ENCODE data around the gene CCDC196. TPM values are rescaled to one million over a fixed set of nuclear protein-coding genes. Genes with fewer than 3 reads are reported as not detected.

The CCDC196 gene
- total RNA-seq, 1 donor from 2014 or later: not detected

DNA sequence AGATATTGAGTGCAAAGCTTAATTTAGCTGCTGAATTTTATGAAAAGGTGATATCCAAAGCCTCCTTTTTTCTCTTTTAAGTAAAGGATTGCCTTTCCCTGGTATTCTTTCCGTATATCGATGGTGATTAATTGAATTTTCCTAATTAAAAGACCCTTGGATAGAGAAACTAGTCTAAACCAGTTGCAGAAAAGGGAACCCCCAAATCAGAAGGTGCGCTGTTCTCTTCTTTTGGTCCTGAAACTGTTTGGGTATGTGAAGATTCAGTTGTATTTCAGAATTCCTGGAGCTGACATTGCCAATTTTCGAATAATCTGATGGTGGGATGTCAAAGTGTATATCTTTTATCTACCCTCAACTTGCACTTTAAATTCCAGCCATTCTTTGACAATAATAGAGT, 23.7 kb downstream of the CCDC196 start:
- TF ChIP-seq, protein P1, sequence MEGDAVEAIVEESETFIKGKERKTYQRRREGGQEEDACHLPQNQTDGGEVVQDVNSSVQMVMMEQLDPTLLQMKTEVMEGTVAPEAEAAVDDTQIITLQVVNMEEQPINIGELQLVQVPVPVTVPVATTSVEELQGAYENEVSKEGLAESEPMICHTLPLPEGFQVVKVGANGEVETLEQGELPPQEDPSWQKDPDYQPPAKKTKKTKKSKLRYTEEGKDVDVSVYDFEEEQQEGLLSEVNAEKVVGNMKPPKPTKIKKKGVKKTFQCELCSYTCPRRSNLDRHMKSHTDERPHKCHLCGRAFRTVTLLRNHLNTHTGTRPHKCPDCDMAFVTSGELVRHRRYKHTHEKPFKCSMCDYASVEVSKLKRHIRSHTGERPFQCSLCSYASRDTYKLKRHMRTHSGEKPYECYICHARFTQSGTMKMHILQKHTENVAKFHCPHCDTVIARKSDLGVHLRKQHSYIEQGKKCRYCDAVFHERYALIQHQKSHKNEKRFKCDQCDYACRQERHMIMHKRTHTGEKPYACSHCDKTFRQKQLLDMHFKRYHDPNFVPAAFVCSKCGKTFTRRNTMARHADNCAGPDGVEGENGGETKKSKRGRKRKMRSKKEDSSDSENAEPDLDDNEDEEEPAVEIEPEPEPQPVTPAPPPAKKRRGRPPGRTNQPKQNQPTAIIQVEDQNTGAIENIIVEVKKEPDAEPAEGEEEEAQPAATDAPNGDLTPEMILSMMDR (conservative IDR thresholded peaks at IDR 0.05): no peak
- Mint-ChIP-seq H3K27ac (no peak overlapping the region), H3K4me3 (peak overlapping the region; percentile 89), H3K36me3 (peaks cover 4% of the 10 kb centered on the region), H3K4me1 (ENCODE audit: unreplicated experiment) (peaks cover 20% of the 10 kb centered on the region), H3K9me3 (no peaks in the 10 kb centered on the region), H3K27me3 (peaks cover 19% of the 10 kb centered on the region)
- DNase-seq (ENCODE audit: extremely low spot score, unreplicated experiment): no peak

DNA sequence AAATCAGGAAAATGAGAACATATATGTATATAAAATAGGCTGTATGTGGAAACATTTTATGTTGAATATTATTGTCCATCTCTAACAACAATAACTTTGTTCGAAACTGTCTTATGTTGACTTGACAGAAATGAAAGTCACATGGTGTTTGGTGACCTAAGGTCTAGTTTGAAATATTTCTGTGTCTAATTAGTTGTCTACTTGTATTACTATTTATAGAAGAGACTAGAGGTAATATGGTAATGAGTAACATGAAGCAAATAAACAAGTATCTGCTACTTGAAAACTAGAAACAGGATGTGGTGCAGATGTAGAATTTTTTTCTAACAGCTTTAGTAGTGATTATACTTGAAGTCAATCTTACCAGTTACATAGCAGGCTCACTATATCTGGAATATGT, 25.7 kb downstream of the CCDC196 start:
- TF ChIP-seq, protein P1 (conservative IDR thresholded peaks at IDR 0.05): no peak
- Mint-ChIP-seq H3K4me1 (ENCODE audit: unreplicated experiment) (peaks cover 19% of the 10 kb centered on the region), H3K4me3 (no peak overlapping the region), H3K9me3 (no peaks in the 10 kb centered on the region), H3K27me3 (peaks cover 19% of the 10 kb centered on the region), H3K36me3 (peaks cover 4% of the 10 kb centered on the region), H3K27ac (no peak overlapping the region)
- no peak for DNase-seq (ENCODE audit: extremely low spot score, unreplicated experiment)

DNA sequence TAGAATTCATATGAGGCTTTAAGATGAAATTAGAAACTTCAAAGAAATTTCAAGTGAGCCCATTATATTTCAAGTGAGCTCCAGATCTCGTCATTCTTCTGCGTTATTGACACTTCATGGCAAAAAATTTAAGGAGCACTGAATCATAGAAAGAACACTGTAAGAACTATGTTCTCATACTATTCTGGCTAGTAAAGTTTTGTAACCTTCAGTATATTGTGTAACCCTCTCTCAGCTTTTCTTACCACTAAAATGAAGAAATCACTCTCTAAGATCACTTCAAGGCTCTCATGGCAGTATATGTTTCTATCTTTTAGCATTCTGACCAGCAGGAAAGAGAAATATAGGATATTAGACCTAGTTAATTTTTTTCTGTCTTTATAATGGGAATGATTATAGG, 28.0 kb downstream of the CCDC196 start:
- H3K27me3 Mint-ChIP-seq: peaks cover 19% of the 10 kb centered on the region
- H3K4me3 Mint-ChIP-seq: no peak overlapping the region
- peaks cover 6% of the 10 kb centered on the region for H3K9me3 Mint-ChIP-seq
- TF ChIP-seq, protein P1 (conservative IDR thresholded peaks at IDR 0.05): no peak
- no peak for DNase-seq (ENCODE audit: extremely low spot score, unreplicated experiment)
- H3K4me1 Mint-ChIP-seq (ENCODE audit: unreplicated experiment): peaks cover 14% of the 10 kb centered on the region
- peaks cover 4% of the 10 kb centered on the region for H3K36me3 Mint-ChIP-seq
- H3K27ac Mint-ChIP-seq: no peak overlapping the region

DNA sequence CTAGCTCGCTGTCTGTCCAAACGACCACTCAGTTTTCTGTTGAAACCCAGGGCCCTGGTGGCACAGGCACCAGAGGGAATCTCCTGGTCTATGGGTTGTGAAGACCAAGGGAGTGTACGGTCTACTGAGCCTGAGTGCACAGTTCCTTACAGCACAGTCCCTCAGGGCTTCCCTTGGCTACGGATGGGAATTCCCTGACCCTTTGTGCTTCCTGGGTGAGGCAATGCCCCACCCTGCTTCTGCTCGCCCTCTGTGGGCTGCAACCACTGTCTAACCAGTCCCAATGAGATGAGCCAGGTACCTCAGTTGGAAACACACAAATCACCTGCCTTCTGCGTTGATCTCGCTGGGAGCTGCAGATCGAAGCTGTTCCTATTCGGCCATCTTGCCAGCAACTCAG, 44.4 kb downstream of the CCDC196 start:
- Mint-ChIP-seq H3K27ac (no peak overlapping the region), H3K4me1 (ENCODE audit: unreplicated experiment) (no peaks in the 10 kb centered on the region), H3K9me3 (peaks cover 10% of the 10 kb centered on the region), H3K27me3 (no peaks in the 10 kb centered on the region), H3K4me3 (no peak overlapping the region), H3K36me3 (no peaks in the 10 kb centered on the region)
- no peak for DNase-seq (ENCODE audit: extremely low spot score, unreplicated experiment)
- TF ChIP-seq, protein P1 (conservative IDR thresholded peaks at IDR 0.05): no peak

DNA sequence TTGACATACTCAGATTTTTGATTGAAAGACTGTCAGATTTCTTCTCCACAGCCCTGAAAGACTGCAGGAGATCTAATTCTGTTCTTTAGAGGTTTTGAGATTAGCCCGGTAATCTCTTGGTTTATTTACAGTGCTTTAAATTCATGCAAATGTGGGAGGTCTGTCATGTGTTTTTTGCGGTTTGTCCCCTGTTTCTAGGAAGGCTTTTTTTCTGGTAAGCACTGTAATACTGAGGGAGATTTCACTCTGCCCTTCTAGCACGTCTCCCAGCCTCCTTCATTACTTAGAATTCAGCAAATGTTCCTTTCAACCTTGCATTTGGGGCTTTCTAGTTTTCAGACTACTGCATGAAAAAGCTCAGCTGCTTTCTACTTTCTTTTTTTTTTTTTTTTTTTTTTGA, 52.9 kb downstream of the CCDC196 start:
- no peak overlapping the region for H3K27ac Mint-ChIP-seq
- TF ChIP-seq, protein P1 (conservative IDR thresholded peaks at IDR 0.05): no peak
- no peaks in the 10 kb centered on the region for H3K36me3 Mint-ChIP-seq
- no peaks in the 10 kb centered on the region for H3K4me1 Mint-ChIP-seq (ENCODE audit: unreplicated experiment)
- H3K4me3 Mint-ChIP-seq: no peak overlapping the region
- no peaks in the 10 kb centered on the region for H3K9me3 Mint-ChIP-seq
- DNase-seq (ENCODE audit: extremely low spot score, unreplicated experiment): no peak
- no peaks in the 10 kb centered on the region for H3K27me3 Mint-ChIP-seq

DNA sequence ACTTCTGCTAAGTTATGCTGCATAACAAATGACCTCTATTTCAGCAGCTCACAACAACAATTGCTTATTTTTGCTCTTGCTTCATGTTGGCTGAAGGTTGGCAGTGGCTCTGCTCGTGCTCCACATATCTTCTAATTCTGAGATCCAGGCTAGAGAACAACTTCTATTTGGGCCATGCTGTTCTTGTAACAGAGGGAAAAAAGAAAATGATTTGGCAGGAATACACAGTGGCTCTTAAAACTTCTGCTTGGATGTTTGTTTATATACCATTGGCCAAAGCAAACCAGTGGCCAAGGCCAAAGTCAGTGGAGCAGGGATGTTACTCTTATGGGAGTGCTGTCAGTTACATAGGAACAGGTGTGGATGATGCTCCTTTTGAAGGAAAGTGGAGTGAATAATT, 53.9 kb downstream of the CCDC196 start:
- no peaks in the 10 kb centered on the region for H3K36me3 Mint-ChIP-seq
- DNase-seq (ENCODE audit: extremely low spot score, unreplicated experiment): no peak
- H3K4me1 Mint-ChIP-seq (ENCODE audit: unreplicated experiment): no peaks in the 10 kb centered on the region
- H3K27me3 Mint-ChIP-seq: no peaks in the 10 kb centered on the region
- H3K9me3 Mint-ChIP-seq: no peaks in the 10 kb centered on the region
- H3K4me3 Mint-ChIP-seq: no peak overlapping the region
- H3K27ac Mint-ChIP-seq: no peak overlapping the region
- TF ChIP-seq, protein P1 (conservative IDR thresholded peaks at IDR 0.05): no peak

All from type B pancreatic cell (in vitro differentiated cells).